ENCODE measurements around the gene CNPY2.
"Not testable (repeated sequence)": the region's sequence is repeated elsewhere in the genome, so short reads cannot be mapped to it uniquely, and the experiment has no call there.

The CNPY2 gene

DNA sequence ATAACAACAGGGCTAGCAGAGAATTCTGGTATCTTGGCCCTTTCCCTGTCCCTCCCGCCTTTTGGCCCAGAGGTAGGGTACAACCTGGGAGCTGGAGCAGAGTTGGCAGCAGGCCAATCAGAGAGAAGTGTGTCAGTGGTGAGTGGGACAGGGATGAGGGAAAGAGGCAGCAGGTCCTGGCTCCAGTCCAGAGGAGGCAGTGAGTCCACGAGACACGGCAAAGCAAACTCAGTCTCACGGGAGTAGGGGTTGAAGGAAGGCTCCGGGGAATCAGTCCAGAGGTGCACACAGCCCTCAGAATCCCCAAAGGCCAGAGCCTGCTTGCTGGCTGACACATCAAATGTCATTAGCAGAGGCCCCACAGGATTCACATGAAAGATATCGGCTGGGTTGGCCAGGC is 10.7 kb upstream of the CNPY2 start:
- H3K27ac Mint-ChIP-seq = no peak overlapping the region
- no peaks in the 10 kb centered on the region for H3K9me3 Mint-ChIP-seq
- DNase-seq = no peak
- H3K27me3 Mint-ChIP-seq (ENCODE audit: low read depth, poor library complexity) = no peaks in the 10 kb centered on the region
- H3K4me3 Mint-ChIP-seq = no peak overlapping the region
- H3K4me1 Mint-ChIP-seq = no peaks in the 10 kb centered on the region
- H3K36me3 Mint-ChIP-seq (ENCODE audit: low read depth) = peaks cover 31% of the 10 kb centered on the region
- TF ChIP-seq, protein P1, sequence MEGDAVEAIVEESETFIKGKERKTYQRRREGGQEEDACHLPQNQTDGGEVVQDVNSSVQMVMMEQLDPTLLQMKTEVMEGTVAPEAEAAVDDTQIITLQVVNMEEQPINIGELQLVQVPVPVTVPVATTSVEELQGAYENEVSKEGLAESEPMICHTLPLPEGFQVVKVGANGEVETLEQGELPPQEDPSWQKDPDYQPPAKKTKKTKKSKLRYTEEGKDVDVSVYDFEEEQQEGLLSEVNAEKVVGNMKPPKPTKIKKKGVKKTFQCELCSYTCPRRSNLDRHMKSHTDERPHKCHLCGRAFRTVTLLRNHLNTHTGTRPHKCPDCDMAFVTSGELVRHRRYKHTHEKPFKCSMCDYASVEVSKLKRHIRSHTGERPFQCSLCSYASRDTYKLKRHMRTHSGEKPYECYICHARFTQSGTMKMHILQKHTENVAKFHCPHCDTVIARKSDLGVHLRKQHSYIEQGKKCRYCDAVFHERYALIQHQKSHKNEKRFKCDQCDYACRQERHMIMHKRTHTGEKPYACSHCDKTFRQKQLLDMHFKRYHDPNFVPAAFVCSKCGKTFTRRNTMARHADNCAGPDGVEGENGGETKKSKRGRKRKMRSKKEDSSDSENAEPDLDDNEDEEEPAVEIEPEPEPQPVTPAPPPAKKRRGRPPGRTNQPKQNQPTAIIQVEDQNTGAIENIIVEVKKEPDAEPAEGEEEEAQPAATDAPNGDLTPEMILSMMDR (IDR thresholded peaks at IDR 0.05) = no peak

DNA sequence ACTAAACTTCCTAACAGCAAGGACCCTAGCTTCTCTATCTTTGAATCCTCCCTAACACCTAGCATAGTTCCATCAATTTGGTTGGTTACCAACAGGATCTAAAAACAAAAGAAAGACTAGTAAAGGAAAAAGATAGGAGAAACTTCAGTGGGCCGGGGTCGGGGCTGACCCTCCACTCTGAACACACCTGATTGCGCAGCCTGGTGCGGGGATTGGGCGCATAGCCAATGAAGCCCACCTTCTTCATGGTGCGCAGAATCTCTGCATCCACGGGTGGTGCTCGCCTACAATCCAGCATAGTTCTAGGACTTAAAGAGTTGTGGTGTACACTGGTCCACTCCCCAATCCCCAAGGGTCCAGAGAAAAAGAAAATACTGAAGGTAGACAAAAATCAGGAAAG is 10.3 kb upstream of the CNPY2 start:
- no peaks in the 10 kb centered on the region for H3K9me3 Mint-ChIP-seq
- no peak overlapping the region for H3K4me3 Mint-ChIP-seq
- no peak overlapping the region for H3K27ac Mint-ChIP-seq
- no peaks in the 10 kb centered on the region for H3K4me1 Mint-ChIP-seq
- H3K27me3 Mint-ChIP-seq (ENCODE audit: low read depth, poor library complexity) = no peaks in the 10 kb centered on the region
- TF ChIP-seq, protein P1 (IDR thresholded peaks at IDR 0.05) = no peak
- peaks cover 31% of the 10 kb centered on the region for H3K36me3 Mint-ChIP-seq (ENCODE audit: low read depth)
- DNase-seq = no peak

DNA sequence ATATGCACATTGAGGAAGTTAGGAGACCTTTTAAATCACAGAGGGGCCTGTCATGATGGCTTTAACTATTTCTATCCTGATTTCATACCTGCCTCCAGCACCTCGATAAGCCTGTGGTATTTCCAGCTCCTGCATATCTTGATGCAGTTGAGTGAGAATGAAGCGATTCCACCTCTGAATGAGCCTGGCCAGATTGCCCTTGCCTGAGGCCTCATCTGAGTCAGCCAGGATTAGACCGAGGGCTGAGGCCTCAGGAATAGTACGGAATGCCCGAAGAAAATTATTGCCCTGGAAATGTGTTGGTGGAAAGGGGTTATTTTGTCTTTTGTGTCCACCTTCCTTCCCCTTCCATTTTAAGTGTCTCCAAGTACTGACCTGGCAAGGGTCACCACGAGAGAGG is 8.4 kb upstream of the CNPY2 start:
- H3K27me3 Mint-ChIP-seq (ENCODE audit: low read depth, poor library complexity) = no peaks in the 10 kb centered on the region
- H3K4me3 Mint-ChIP-seq = no peak overlapping the region
- TF ChIP-seq, protein P1 (IDR thresholded peaks at IDR 0.05) = no peak
- peaks cover 41% of the 10 kb centered on the region for H3K36me3 Mint-ChIP-seq (ENCODE audit: low read depth)
- H3K9me3 Mint-ChIP-seq = no peaks in the 10 kb centered on the region
- H3K4me1 Mint-ChIP-seq = no peaks in the 10 kb centered on the region
- no peak overlapping the region for H3K27ac Mint-ChIP-seq
- no peak for DNase-seq

DNA sequence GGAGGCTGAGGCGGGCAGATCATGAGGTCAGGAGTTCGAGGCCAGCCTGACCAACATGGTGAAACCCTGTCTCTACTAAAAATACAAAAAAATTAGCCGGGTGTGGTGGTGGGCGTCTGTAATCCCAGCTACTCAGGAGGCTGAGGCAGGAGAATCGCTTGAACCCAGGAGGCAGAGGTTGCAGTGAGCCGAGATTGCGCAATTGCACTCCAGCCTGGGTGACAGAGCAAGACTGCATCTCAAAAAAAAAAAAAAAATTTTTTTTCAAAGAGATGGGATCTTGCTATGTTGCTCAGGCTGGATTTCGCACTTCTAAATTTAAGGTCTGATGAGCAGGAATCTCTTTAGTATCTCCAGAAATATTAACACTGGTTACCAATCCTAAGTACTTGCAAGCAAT is 5.8 kb upstream of the CNPY2 start:
- not testable (repeated sequence) for DNase-seq; H3K9me3 Mint-ChIP-seq; H3K4me3 Mint-ChIP-seq; H3K4me1 Mint-ChIP-seq; H3K27ac Mint-ChIP-seq; H3K27me3 Mint-ChIP-seq (ENCODE audit: low read depth, poor library complexity)
- H3K36me3 Mint-ChIP-seq (ENCODE audit: low read depth) = peaks cover 27% of the 10 kb centered on the region

DNA sequence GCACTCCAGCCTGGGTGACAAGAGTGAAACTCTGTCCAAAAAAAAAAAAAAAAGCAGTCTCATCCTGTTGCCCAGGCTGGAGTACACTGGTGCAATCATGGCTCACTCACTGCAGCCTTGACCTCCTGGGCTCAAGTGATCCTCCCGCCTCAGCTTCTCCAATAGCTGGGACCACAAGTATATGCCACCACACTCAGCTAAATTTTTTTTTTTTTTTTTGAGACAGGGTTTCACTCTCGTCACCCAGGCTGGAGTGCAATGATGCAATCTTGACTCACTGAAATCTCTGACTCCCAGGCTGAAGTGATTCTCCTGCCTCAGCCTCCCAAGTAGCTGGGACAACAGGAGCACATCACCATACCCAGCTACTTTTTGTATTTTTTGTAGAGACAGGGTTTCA is 5.2 kb upstream of the CNPY2 start:
- TF ChIP-seq, protein P1 (IDR thresholded peaks at IDR 0.05) = no peak

DNA sequence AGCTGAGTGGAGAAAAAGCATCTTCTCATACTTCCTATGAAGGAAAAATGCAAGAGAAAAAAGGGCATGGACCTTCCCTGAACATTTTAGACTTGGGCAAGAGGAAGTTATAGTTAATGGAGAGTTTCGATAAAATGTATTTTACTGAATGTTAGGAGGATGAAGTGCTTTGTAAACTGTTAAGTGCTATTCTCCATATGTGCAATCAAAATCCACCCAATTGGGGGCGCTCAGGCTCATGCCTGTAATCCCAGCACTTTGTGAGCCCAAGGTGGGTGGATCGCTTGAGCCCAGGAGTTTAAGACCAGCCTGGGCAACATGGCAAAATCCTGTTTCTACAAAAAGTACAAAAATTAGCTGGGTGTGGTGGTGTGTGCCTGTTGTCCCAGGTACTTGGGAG is 1.9 kb upstream of the CNPY2 start:
- TF ChIP-seq, protein P1 (IDR thresholded peaks at IDR 0.05) = no peak
- H3K27me3 Mint-ChIP-seq (ENCODE audit: low read depth, poor library complexity) = no peaks in the 10 kb centered on the region
- peaks cover 18% of the 10 kb centered on the region for H3K4me1 Mint-ChIP-seq
- H3K36me3 Mint-ChIP-seq (ENCODE audit: low read depth) = peaks cover 17% of the 10 kb centered on the region
- H3K9me3 Mint-ChIP-seq = no peaks in the 10 kb centered on the region
- H3K4me3 Mint-ChIP-seq = no peak overlapping the region
- no peak for DNase-seq
- H3K27ac Mint-ChIP-seq = no peak overlapping the region

More for the DNA sequence above, 5.2 kb upstream of the CNPY2 start:
- no peak for DNase-seq
- Mint-ChIP-seq H3K27me3 (ENCODE audit: low read depth, poor library complexity) (no peaks in the 10 kb centered on the region), H3K27ac (no peak overlapping the region), H3K9me3 (no peaks in the 10 kb centered on the region), H3K36me3 (ENCODE audit: low read depth) (peaks cover 27% of the 10 kb centered on the region), H3K4me3 (no peak overlapping the region), H3K4me1 (peaks cover 5% of the 10 kb centered on the region)

Data from nephron progenitor cell (in vitro differentiated cells).